HepG2 (cell line): ENCODE data around the gene MTOR. TPM values are rescaled to one million over a fixed set of nuclear protein-coding genes. Genes with fewer than 3 reads are reported as not detected.

Source experiments
- ATAC-seq: fragments of 200-7000 bp; cut with Tn5 transposase; 3 replicates; pipeline ENCODE4 v1.9.1; 2020; ENCODE audit warnings: mild to moderate bottlenecking, moderate library complexity
- BruUV-seq: library from RNA; stranded (reverse); fragments of 400-500 nt; replicated peaks from 2 replicates; lab custom pipeline; 2021; lab: Mats Ljungman, UMichigan
- CTCF ChIA-PET: fragments of 300-600 bp; formaldehyde crosslinking; extraction: SDS; loops from one replicate; lab custom pipeline; 2021; ENCODE audit warnings: low total read pairs, inconsistent platforms, low intra/inter-chr PET ratio; lab: Yijun Ruan, JAX
- POLR2A ChIA-PET: fragments of 350-600 bp; sonication (Branson Sonifier 250); formaldehyde crosslinking; loops from one replicate; lab custom pipeline; 2020; ENCODE audit warnings: antibody characterized with exemption, inconsistent platforms; lab: Yijun Ruan, JAX
- DNase-seq: peaks from one replicate; pipeline ENCODE4 v3.0.0-alpha.2; 2015; ENCODE audit warnings: low spot score
- FAIRE-seq: peaks from 3 replicates; lab custom pipeline; 2011; peaks lifted over from hg19 to GRCh38; lab: Jason Lieb, UNC
- H2AFZ ChIP-seq: one replicate; pipeline ENCODE4 v1.6.1; 2011; ENCODE audit warnings: low read length, inconsistent platforms
- H3K27ac ChIP-seq: fragments of 300-600 bp; 3 replicates; pipeline ENCODE4 v1.8.0; 2011; ENCODE audit warnings: mixed run types, mild to moderate bottlenecking, mixed read lengths, low read length, inconsistent platforms; ENCODE audit not compliant: insufficient read depth; ENCODE audit errors: extremely low read length
- H3K27me3 ChIP-seq, 2 experiments: fragments of 200-600 bp in 1 of 2; 2 replicates in 1 of 2; 3 replicates in 1 of 2; pipeline versions ENCODE4 v1.6.0 to v1.8.0; 2011; ENCODE audit warnings: low read length in 2 of 2, mild to moderate bottlenecking in 2 of 2, moderate library complexity in 2 of 2, inconsistent platforms in 1 of 2; ENCODE audit not compliant: insufficient read depth in 2 of 2, control insufficient read depth in 1 of 2
- H3K36me3 ChIP-seq, 2 experiments: fragments of 200-600 bp in 1 of 2; replicated peaks in 1 of 2; 2 replicates in 1 of 2; 3 replicates in 1 of 2; pipeline versions ENCODE4 v1.5.1 to v1.8.0; 2011; ENCODE audit warnings: low read length in 2 of 2, inconsistent platforms in 1 of 2; ENCODE audit not compliant: insufficient read depth in 2 of 2, control insufficient read depth in 1 of 2
- H3K4me1 ChIP-seq: 2 replicates; pipeline ENCODE4 v1.5.1; 2012; ENCODE audit warnings: low read length, inconsistent platforms; ENCODE audit not compliant: insufficient read depth
- H3K4me2 ChIP-seq: 2 replicates; pipeline ENCODE4 v1.6.0; 2011; ENCODE audit warnings: low read depth, low read length, inconsistent platforms
- H3K4me3 ChIP-seq, 3 experiments: fragments of 200-600 bp in 1 of 3; sonication (generic), shearing (Covaris generic) in 1 of 3; replicated peaks in 1 of 3; 2 replicates each; pipeline ENCODE4 v1.5.1; 2011 to 2016; ENCODE audit warnings: low read length in 3 of 3, inconsistent platforms in 2 of 3, low read depth in 2 of 3, mild to moderate bottlenecking in 2 of 3, control low read depth in 1 of 3, mixed read lengths in 1 of 3; ENCODE audit not compliant: insufficient read depth in 1 of 3
- H3K79me2 ChIP-seq: one replicate; pipeline ENCODE4 v1.6.1; 2011; ENCODE audit warnings: low read length, inconsistent platforms; ENCODE audit not compliant: insufficient read depth
- H3K9ac ChIP-seq: 2 replicates; pipeline ENCODE4 v1.6.0; 2011; ENCODE audit warnings: mild to moderate bottlenecking, low read depth, low read length, inconsistent platforms; ENCODE audit not compliant: insufficient read depth
- H3K9me3 ChIP-seq: 2 replicates; pipeline ENCODE4 v1.5.1; 2012; ENCODE audit warnings: mild to moderate bottlenecking, low read length
- H4K20me1 ChIP-seq: 2 replicates; pipeline ENCODE4 v1.6.0; 2011; ENCODE audit warnings: inconsistent platforms, mild to moderate bottlenecking, low read length, moderate library complexity; ENCODE audit not compliant: insufficient read depth
- HNRNPL ChIP-seq: fragments of 200-400 bp; formaldehyde crosslinking; IDR thresholded peaks from 2 replicates; pipeline ENCODE4 v1.6.1; 2017; ENCODE audit warnings: mild to moderate bottlenecking, low read depth, low read length
- MZF1 ChIP-seq: sonication (generic); formaldehyde crosslinking; IDR thresholded peaks from 2 replicates; pipeline ENCODE4 v1.8.1; 2023; ENCODE audit warnings: mild to moderate bottlenecking, missing genetic modification reagents, borderline replicate concordance
- NFATC3 ChIP-seq: sonication (generic); formaldehyde crosslinking; IDR thresholded peaks from 2 replicates; pipeline ENCODE4 v1.5.1; 2020; ENCODE audit warnings: mild to moderate bottlenecking, missing genetic modification reagents
- NFRKB ChIP-seq: fragments of 450-650 bp; IDR thresholded peaks from 2 replicates; pipeline ENCODE4 v1.6.1; 2017
- TBP ChIP-seq: sonication (generic); formaldehyde crosslinking; IDR thresholded peaks from 2 replicates; pipeline ENCODE4 v1.5.0; 2020; ENCODE audit warnings: missing genetic modification reagents
- TBX2 ChIP-seq: sonication (generic); formaldehyde crosslinking; IDR thresholded peaks from 2 replicates; pipeline ENCODE4 v1.5.0; 2020; ENCODE audit warnings: missing genetic modification reagents, mild to moderate bottlenecking, borderline replicate concordance
- YY1 ChIP-seq: IDR thresholded peaks from 2 replicates; pipeline ENCODE4 v1.6.1; 2011; ENCODE audit warnings: low read length, low read depth, moderate library complexity, mild to moderate bottlenecking; ENCODE audit not compliant: insufficient read depth, insufficient replicate concordance
- ZNF234 ChIP-seq: sonication (generic); formaldehyde crosslinking; conservative IDR thresholded peaks from 2 replicates; pipeline ENCODE4 v1.5.1; 2020; ENCODE audit warnings: mild to moderate bottlenecking, missing genetic modification reagents
- ZNF3 ChIP-seq: IDR thresholded peaks from 2 replicates; pipeline ENCODE4 v1.7.0; 2017; ENCODE audit warnings: inconsistent platforms
- ZNF431 ChIP-seq: sonication (generic); formaldehyde crosslinking; IDR thresholded peaks from 2 replicates; pipeline ENCODE4 v1.9.0; 2022; ENCODE audit warnings: missing genetic modification reagents, low read depth, mild to moderate bottlenecking, borderline replicate concordance
- ZNF446 ChIP-seq: sonication (generic); formaldehyde crosslinking; IDR thresholded peaks from 2 replicates; pipeline ENCODE4 v1.5.0; 2020; ENCODE audit warnings: mild to moderate bottlenecking, missing genetic modification reagents
- WGBS: methylation state at CpG from one replicate; pipeline ENCODE4 v1.1.6; 2017; ENCODE audit warnings: low lambda C conversion rate; 5-methylcytosine and 5-hydroxymethylcytosine counted together
- in situ Hi-C: cut with HindIII; loops from 2 replicates; pipeline ENCODE4 v1.10.0; 2017; ENCODE audit warnings: low pct_unique_long_range_greater_than_20kb; ENCODE audit not compliant: extremely low pct_ligation_motif_present
- intact Hi-C: fragments of 100-400 bp; cut with micrococcal nuclease; formaldehyde crosslinking; loops from one replicate; pipeline ENCODE4 v1.10.0; 2022; ENCODE audit not compliant: unreplicated experiment
- polyA plus RNA-seq, 8 experiments: library from polyadenylated mRNA; depleted of rRNA in 3 of 8; stranded (reverse) in 7 of 8; unstranded in 1 of 8; fragments of >200 nt; fragmentation: Illumina TruSeq in 4 of 8; extraction: Trizol in 4 of 8; gene quantifications; 2 replicates each; pipeline versions ENCODE4 v1.2.1 to v1.2.3, GENCODE V29; 2011 to 2016; ENCODE audit warnings: low read depth in 4 of 8, missing spikeins in 1 of 8, mixed read lengths in 1 of 8; ENCODE audit not compliant: insufficient read depth in 1 of 8
- total RNA-seq, 5 experiments: library from RNA; depleted of rRNA; stranded (reverse); fragments of >200 nt; fragmentation: Illumina TruSeq; extraction: Trizol; gene quantifications; 2 replicates each; pipeline ENCODE4 v1.2.3, GENCODE V29; 2016; ENCODE audit warnings: low read depth in 1 of 5
- TF ChIP-seq, protein P1 (sequence below): sonication (generic); formaldehyde crosslinking; IDR thresholded peaks from 2 replicates; pipeline ENCODE4 v1.8.1; 2023; ENCODE audit warnings: mild to moderate bottlenecking, missing genetic modification reagents
- TF ChIP-seq, protein P2 (sequence below): sonication (generic); formaldehyde crosslinking; IDR thresholded peaks from 2 replicates; pipeline ENCODE4 v1.5.0; 2020; ENCODE audit warnings: mild to moderate bottlenecking, missing genetic modification reagents, moderate library complexity
- TF ChIP-seq, protein P3 (sequence below): sonication (generic); formaldehyde crosslinking; IDR thresholded peaks from 2 replicates; pipeline ENCODE4 v1.5.1; 2020; ENCODE audit warnings: missing genetic modification reagents, mild to moderate bottlenecking, borderline replicate concordance

MTOR gene
- total and polyA plus RNA-seq, 2 of the 13 experiments (the other 11 are each of a cell fraction or from before 2014, with no cell fraction given): 24.6 to 34.6 TPM

DNA sequence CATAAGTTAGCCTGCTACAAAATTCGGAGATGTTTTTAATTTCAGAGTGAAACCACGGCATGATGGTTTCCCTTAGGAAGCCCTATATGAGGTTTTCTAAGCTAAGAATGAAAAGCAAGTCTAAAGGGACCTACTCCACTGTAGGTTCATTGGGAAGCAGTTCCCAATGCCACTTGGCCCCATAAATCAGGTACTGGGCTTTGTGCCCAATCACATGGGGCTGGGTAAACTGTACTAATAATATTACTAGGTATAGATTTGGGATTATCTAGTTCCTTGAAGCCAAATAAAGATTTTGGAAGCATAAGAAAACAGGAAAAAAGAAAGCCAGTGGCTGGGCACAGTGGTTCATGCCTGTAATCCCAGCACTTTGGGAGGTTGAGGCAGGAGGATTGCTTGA lies 92.2 kb downstream of the MTOR start:
- in situ Hi-C loops (no loop called here), intact Hi-C loops (no loop called here)
- BruUV-seq: no TSS peak
- H3K9me3 ChIP-seq: no peaks in the 10 kb centered on the region
- no peak overlapping the region for H3K27ac ChIP-seq
- ATAC-seq (no peak), DNase-seq (no peak), FAIRE-seq (no peak)
- no peaks in the 10 kb centered on the region for H3K27me3 ChIP-seq
- CTCF ChIA-PET: no interaction called here
- H3K4me1 ChIP-seq: no peaks in the 10 kb centered on the region
- H3K4me3 ChIP-seq: no peak overlapping the region
- POLR2A ChIA-PET: no interaction called here
- no peak overlapping the region for H3K4me2 ChIP-seq
- H4K20me1 ChIP-seq: no peaks in the 10 kb centered on the region
- peaks cover 0 to 4% of the 10 kb centered on the region in 2 experiments; a peak in 1 of 5 replicates for H3K36me3 ChIP-seq
- TF ChIP-seq ZNF3 (CRISPR knock-in tag) (no peak), YY1 (no peak), ZNF431 (CRISPR knock-in tag) (no peak)
- TF ChIP-seq, protein P1, sequence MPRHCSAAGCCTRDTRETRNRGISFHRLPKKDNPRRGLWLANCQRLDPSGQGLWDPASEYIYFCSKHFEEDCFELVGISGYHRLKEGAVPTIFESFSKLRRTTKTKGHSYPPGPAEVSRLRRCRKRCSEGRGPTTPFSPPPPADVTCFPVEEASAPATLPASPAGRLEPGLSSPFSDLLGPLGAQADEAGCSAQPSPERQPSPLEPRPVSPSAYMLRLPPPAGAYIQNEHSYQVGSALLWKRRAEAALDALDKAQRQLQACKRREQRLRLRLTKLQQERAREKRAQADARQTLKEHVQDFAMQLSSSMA (CRISPR knock-in tag): no peak
- TF ChIP-seq, protein P2, sequence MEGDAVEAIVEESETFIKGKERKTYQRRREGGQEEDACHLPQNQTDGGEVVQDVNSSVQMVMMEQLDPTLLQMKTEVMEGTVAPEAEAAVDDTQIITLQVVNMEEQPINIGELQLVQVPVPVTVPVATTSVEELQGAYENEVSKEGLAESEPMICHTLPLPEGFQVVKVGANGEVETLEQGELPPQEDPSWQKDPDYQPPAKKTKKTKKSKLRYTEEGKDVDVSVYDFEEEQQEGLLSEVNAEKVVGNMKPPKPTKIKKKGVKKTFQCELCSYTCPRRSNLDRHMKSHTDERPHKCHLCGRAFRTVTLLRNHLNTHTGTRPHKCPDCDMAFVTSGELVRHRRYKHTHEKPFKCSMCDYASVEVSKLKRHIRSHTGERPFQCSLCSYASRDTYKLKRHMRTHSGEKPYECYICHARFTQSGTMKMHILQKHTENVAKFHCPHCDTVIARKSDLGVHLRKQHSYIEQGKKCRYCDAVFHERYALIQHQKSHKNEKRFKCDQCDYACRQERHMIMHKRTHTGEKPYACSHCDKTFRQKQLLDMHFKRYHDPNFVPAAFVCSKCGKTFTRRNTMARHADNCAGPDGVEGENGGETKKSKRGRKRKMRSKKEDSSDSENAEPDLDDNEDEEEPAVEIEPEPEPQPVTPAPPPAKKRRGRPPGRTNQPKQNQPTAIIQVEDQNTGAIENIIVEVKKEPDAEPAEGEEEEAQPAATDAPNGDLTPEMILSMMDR (CRISPR knock-in tag): no peak
- H3K9ac ChIP-seq: no peak overlapping the region
- no peak overlapping the region for H2AFZ ChIP-seq
- 94% methylated on average over 2 of the region's 2 CpGs for WGBS
- H3K79me2 ChIP-seq: no peaks in the 10 kb centered on the region

DNA sequence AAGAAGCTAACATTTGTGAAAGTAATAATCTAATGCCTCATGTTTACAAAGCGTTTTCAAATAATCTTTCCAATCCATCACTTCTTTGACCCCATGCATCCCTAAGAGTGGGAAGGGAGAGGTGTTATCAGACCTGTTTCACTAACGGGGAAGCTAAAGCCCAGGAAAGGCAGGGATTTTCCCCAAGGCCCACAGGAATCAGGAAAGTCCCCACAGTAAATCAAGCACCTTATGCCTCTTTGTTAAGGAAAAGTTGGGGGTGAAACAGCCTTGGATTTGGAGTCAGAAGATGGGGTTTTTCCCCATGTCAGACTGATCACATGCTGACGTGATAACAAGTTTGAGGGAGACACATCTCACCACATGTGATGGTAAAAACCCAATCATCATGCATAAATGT lies 93.1 kb downstream of the MTOR start:
- H3K36me3 ChIP-seq: peaks cover 0 to 4% of the 10 kb centered on the region in 2 experiments; a peak in 1 of 5 replicates
- FAIRE-seq: no peak
- H3K9ac ChIP-seq: no peak overlapping the region
- intact Hi-C loops: loop anchor here (1.0 kb wide), 1 partner anchor 15 kb away; no protein-coding TSS in a partner anchor
- DNase-seq: no peak
- no peak overlapping the region for H3K4me2 ChIP-seq
- H3K4me3 ChIP-seq: no peak overlapping the region
- H2AFZ ChIP-seq: no peak overlapping the region
- in situ Hi-C loops: no loop called here
- H3K4me1 ChIP-seq: no peaks in the 10 kb centered on the region
- no peak overlapping the region for H3K27ac ChIP-seq
- H3K79me2 ChIP-seq: no peaks in the 10 kb centered on the region
- no TSS peak for BruUV-seq
- H3K9me3 ChIP-seq: no peaks in the 10 kb centered on the region
- no peak for ATAC-seq
- CTCF ChIA-PET: no interaction called here
- POLR2A ChIA-PET: no interaction called here
- no peaks in the 10 kb centered on the region for H3K27me3 ChIP-seq
- 94% methylated on average over 3 of the region's 3 CpGs for WGBS
- H4K20me1 ChIP-seq: no peaks in the 10 kb centered on the region
- TF ChIP-seq HNRNPL (no peak), NFATC3 (CRISPR knock-in tag) (no peak), NFRKB (no peak), MZF1 (CRISPR knock-in tag) (no peak), TBX2 (no peak), TBP (no peak), ZNF234 (CRISPR knock-in tag) (no peak), ZNF446 (CRISPR knock-in tag) (no peak)
- TF ChIP-seq, protein P3, sequence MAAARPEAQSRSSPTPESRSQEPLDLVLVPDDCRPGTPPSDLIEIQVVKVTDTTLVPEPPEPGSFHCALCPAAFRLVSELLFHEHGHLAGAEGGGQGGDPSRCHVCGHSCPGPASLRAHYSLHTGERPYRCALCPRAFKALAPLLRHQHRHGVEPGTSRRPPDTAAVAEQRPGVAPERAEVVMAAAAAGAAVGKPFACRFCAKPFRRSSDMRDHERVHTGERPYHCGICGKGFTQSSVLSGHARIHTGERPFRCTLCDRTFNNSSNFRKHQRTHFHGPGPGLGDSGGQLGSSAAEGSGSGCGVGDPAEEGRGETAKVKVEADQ: no peak
